Activated CD8-positive, alpha-beta memory T cell treated with anti-CD3 and anti-CD28 coated beads for 36 hours (primary cell): ENCODE data around the gene MKRN1. TPM values are rescaled to one million over a fixed set of nuclear protein-coding genes. Genes with fewer than 3 reads are reported as not detected.

Experiments used
- CTCF ChIA-PET: fragments of 350-600 bp; sonication (Branson Sonifier 250); formaldehyde crosslinking; loops from one replicate; lab custom pipeline; 2021; ENCODE audit warnings: antibody characterized with exemption; lab: Charles Lee
- POLR2A ChIA-PET: fragments of 350-600 bp; sonication (Branson Sonifier 250); formaldehyde crosslinking; loops from one replicate; lab custom pipeline; 2021; ENCODE audit warnings: antibody characterized with exemption; lab: Charles Lee
- total RNA-seq, 2 experiments: library from RNA; stranded (reverse); gene quantifications; one replicate each; pipeline ENCODE4 v1.2.3, GENCODE V29; 2021

MKRN1 gene
- total RNA-seq, 2 experiments from 2014 or later, result 46.9 to 54.4 TPM

DNA sequence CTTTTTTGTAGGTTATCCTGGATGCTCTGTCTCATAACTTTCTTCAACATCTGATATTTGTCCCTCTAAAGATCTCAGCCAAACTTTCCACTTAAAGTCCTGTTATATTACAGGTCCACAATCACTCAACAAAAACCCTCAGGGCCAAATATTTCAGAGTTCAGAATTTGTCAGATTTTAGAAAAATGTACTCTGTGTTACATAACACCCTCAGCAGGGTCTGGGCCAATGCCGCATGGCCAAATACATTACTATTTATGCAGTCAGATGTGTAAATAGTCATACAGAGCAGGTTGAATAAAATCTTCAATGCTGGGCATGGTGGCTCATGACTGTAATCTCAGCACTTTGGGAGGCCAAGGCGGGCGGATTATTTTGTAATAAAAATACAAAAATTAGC is 63.9 kb downstream of the MKRN1 start:
- POLR2A ChIA-PET, result no interaction called here
- CTCF ChIA-PET, result interaction anchor here (0.7 kb wide), 1 partner anchor 196 kb away, joined by 4 read pairs; no protein-coding TSS in a partner anchor

DNA sequence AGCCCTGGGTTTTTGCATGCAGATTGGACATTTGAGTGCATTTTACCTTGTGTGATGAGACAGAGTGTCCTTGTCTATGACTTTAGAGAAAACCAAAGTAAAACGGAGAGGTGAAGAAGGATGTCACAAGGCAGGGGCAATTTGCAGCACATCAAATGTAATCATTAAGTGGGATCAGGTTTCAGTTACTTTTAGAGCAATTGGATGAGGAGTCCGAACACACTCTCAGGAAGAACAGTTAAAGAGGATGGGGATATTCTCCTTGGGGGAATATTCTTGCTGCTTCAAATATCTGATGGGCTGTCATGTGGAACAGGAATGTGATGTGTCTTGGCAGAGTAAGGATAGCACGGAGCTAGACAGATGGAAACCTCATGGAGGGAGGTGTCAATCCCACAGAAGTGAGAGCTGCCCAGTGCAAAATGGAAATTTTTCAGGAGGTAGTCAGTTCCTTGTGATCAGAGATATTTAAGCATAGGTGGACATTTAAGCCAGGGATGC is 74.7 kb downstream of the MKRN1 start:
- ChIA-PET CTCF (no interaction called here), POLR2A (interaction anchor here (0.6 kb wide), 1 partner anchor 74 kb away, joined by 4 read pairs; no protein-coding TSS in a partner anchor)

DNA sequence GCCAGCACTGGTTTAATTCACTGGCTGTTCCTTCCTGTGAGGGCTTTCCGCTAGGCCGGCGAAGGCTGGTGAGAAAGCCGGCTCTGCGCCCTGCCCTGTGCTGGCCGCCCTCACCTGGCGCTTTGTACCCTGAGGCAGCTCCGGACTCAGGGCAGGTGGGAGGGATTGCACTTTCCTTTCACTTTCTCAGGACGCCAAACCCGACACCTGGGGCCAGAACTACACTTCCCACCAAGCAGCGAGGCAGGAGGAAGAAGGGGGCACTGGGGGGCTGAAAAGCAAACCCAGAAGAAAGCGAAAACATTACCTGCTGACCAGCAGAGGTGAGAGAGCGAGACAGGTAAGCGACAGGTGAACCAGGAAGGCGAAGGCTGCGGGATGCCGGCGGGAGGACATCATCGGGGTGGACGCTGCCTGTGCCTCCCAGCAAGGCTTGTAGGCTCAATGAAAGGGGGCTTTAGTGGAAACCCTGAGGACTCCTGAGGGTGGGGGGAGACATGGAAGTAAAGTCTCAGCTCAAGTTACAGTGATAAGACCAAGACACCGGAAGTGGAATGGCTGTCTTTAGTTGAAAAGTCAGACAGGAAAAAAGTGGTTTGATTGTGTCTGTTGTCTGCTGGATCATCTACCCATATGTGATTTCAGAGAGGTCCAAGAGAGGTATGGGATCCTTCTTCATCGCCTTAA is 75.3 kb downstream of the MKRN1 start, which contains the start of gene RAB19:
Gene RAB19, plus strand, starts transcription at position 181 of the 687 bp plus-strand sequence. CDS start 3,589 bp downstream, outside the sequence.
- CTCF ChIA-PET, result interaction anchor here (1.0 kb wide), 1 partner anchor 77 kb away, joined by 3 read pairs; no protein-coding TSS in a partner anchor
- POLR2A ChIA-PET, result interaction anchor here (0.6 to 1.1 kb wide), 2 partner anchors 13 to 74 kb away, joined by 3 to 4 read pairs; no protein-coding TSS in a partner anchor

Other genes starting within 250 kb of the MKRN1 start
- 10 to 100 TPM; 42.0 to 45.0 TPM for gene SLC37A3, start 81.0 kb downstream of the MKRN1 start, total RNA-seq
- gene RAB19, start 75.4 kb downstream of the MKRN1 start, total RNA-seq, result 1 to 10 TPM; 5.7 to 6.3 TPM
- not detected for gene DENND2A, start 161.3 kb upstream of the MKRN1 start, total RNA-seq
- 10 to 100 TPM; 31.9 to 32.2 TPM for gene ADCK2, start 193.4 kb upstream of the MKRN1 start, total RNA-seq
- 100 to 1,000 TPM; 198 to 214 TPM for gene NDUFB2, start 217.2 kb upstream of the MKRN1 start, total RNA-seq